ENCODE results near the gene SF3B6. TPM values are rescaled to one million over a fixed set of nuclear protein-coding genes. Genes with fewer than 3 reads are reported as not detected.
"Not testable (repeated sequence)": the region's sequence is repeated elsewhere in the genome, so short reads cannot be mapped to it uniquely, and the experiment has no call there.

SF3B6 gene
- total RNA-seq (ENCODE audit: insufficient read depth, low replicate concordance): 127 TPM

- peak; percentile 99 for DNase-seq (ENCODE audit: low spot score)
These were observed at the start of gene SF3B6 for GRCh38 chr2:24075915-24076848. Gene SF3B6, minus strand, starts transcription at chr2:24076326. Its CDS starts 97 bp downstream, at chr2:24076229.

GRCh38 chr2:24123922-24124580 is 47.9 kb upstream of the SF3B6 start:
- DNase-seq (ENCODE audit: low spot score): no peak

- DNase-seq (ENCODE audit: low spot score): peak; percentile 92
These were observed 47.2 kb upstream of the SF3B6 start, which contains the start of the genes FAM228B and PFN4 for GRCh38 chr2:24123195-24123921. Gene FAM228B, plus strand, starts transcription at chr2:24123469. Its CDS starts 893 bp downstream, at chr2:24124362. Gene PFN4, minus strand, starts transcription at chr2:24123334. Its CDS starts 799 bp downstream, at chr2:24122535.

- no peak for DNase-seq (ENCODE audit: low spot score)
These were observed 46.5 kb upstream of the SF3B6 start for GRCh38 chr2:24122366-24123194.

GRCh38 chr2:24121469-24121868 is 45.3 kb upstream of the SF3B6 start:
- DNase-seq (ENCODE audit: low spot score): peak; percentile 39

GRCh38 chr2:24121066-24121465 is 44.9 kb upstream of the SF3B6 start:
- DNase-seq (ENCODE audit: low spot score): no peak

- DNase-seq (ENCODE audit: low spot score): no peak
These were observed 41.8 kb upstream of the SF3B6 start for GRCh38 chr2:24117902-24118301.

- DNase-seq (ENCODE audit: low spot score): no peak
These were observed 38.9 kb upstream of the SF3B6 start for GRCh38 chr2:24115057-24115456.

- DNase-seq (ENCODE audit: low spot score): no peak
These were observed 35.3 kb upstream of the SF3B6 start for GRCh38 chr2:24111407-24111901.

- no peak for DNase-seq (ENCODE audit: low spot score)
These were observed 34.7 kb upstream of the SF3B6 start for GRCh38 chr2:24110660-24111303.

- DNase-seq (ENCODE audit: low spot score): not testable (repeated sequence)
These were observed 33.3 kb upstream of the SF3B6 start for GRCh38 chr2:24109431-24109830.

GRCh38 chr2:24107336-24107735 is 31.2 kb upstream of the SF3B6 start:
- no peak for DNase-seq (ENCODE audit: low spot score)

- no peak for DNase-seq (ENCODE audit: low spot score)
These were observed 30.7 kb upstream of the SF3B6 start for GRCh38 chr2:24106786-24107185.

GRCh38 chr2:24105816-24106215 is 29.7 kb upstream of the SF3B6 start:
- no peak for DNase-seq (ENCODE audit: low spot score)

GRCh38 chr2:24104906-24105305 is 28.8 kb upstream of the SF3B6 start:
- DNase-seq (ENCODE audit: low spot score): no peak

- no peak for DNase-seq (ENCODE audit: low spot score)
These were observed 28.1 kb upstream of the SF3B6 start for GRCh38 chr2:24104110-24104650.

- no peak for DNase-seq (ENCODE audit: low spot score)
These were observed 26.6 kb upstream of the SF3B6 start for GRCh38 chr2:24102677-24103076.

GRCh38 chr2:24101992-24102391 is 25.9 kb upstream of the SF3B6 start:
- no peak for DNase-seq (ENCODE audit: low spot score)

- not testable (repeated sequence) for DNase-seq (ENCODE audit: low spot score)
These were observed 24.6 kb upstream of the SF3B6 start for GRCh38 chr2:24100732-24101131.

GRCh38 chr2:24095171-24095677 is 19.1 kb upstream of the SF3B6 start:
- not testable (repeated sequence) for DNase-seq (ENCODE audit: low spot score)

All from umbilical cord (tissue), 2 donors.